GM23248 (cell line): ENCODE measurements around the gene PANX3.

Experiments used
- EZH2 ChIP-seq: fragments of 200-600 bp; sonication (generic); IDR thresholded peaks from 2 replicates; pipeline ENCODE4 v1.6.1; 2018; ENCODE audit warnings: antibody characterized with exemption, mild to moderate bottlenecking; ENCODE audit not compliant: insufficient read depth, poor library complexity, severe bottlenecking
- EZH2phosphoT487 ChIP-seq: fragments of 200-600 bp; sonication (generic); IDR thresholded peaks from 2 replicates; pipeline ENCODE4 v1.6.1; 2018; ENCODE audit warnings: antibody characterized with exemption, moderate library complexity, mild to moderate bottlenecking, low read depth; ENCODE audit not compliant: insufficient read depth

DNA sequence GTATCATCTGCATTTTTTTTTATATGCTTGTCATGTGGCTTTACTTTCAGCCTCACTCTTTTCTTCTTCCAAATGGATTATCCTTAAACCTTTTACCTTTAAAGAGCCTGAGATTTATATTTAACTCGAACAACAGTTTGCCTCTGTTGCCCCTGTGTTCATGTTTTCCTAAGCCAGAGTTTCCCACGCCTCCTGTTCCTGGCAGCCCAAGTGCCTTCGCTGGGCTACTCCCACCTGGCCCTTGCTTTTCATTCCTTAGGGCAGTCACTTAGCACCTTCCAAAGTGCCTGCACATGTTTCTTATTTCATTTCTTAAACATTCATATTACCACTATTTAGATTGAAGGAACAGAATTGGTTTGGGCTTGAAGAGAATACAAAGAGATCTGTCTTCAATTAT lies 24.7 kb downstream of the PANX3 start:
- TF ChIP-seq EZH2 (no peak), EZH2phosphoT487 (no peak)
